GM18511 (cell line): ENCODE data around the gene GAB4.

Experiments
- ATAC-seq: cut with Tn5 transposase; IDR thresholded peaks from one replicate; pipeline ENCODE4 v1.9.1; 2021; ENCODE audit warnings: mild to moderate bottlenecking, moderate library complexity; ENCODE audit not compliant: unreplicated experiment

Gene GAB4

GRCh38 chr22:16988257-16988656, 19.8 kb downstream of the GAB4 start:
- ATAC-seq: no peak

- no peak for ATAC-seq
Observed at GRCh38 chr22:16987822-16988221, 20.2 kb downstream of the GAB4 start.

GRCh38 chr22:16975155-16975885, 32.7 kb downstream of the GAB4 start:
- ATAC-seq: no peak

- ATAC-seq: no peak
Observed at GRCh38 chr22:16974298-16975084, 33.5 kb downstream of the GAB4 start.

- ATAC-seq: no peak
Observed at GRCh38 chr22:16973591-16974297, 34.3 kb downstream of the GAB4 start.

- no peak for ATAC-seq
Observed at GRCh38 chr22:16972311-16972710, 35.7 kb downstream of the GAB4 start.

- ATAC-seq: no peak
Observed at GRCh38 chr22:16970446-16970845, 37.6 kb downstream of the GAB4 start.

- no peak for ATAC-seq
Observed at GRCh38 chr22:16969508-16970327, 38.3 kb downstream of the GAB4 start.

GRCh38 chr22:16968218-16968595, 39.8 kb downstream of the GAB4 start:
- ATAC-seq: no peak

GRCh38 chr22:16967453-16968217, 40.4 kb downstream of the GAB4 start:
- ATAC-seq: no peak

GRCh38 chr22:16966251-16966650, 41.8 kb downstream of the GAB4 start:
- ATAC-seq: no peak

- no peak for ATAC-seq
Observed at GRCh38 chr22:16965560-16965959, 42.5 kb downstream of the GAB4 start.

- ATAC-seq: no peak
Observed at GRCh38 chr22:16965083-16965482, 42.9 kb downstream of the GAB4 start.

- ATAC-seq: no peak
Observed at GRCh38 chr22:16964366-16964765, 43.7 kb downstream of the GAB4 start.

- no peak for ATAC-seq
Observed at GRCh38 chr22:16963189-16963945, 44.7 kb downstream of the GAB4 start.

- no peak for ATAC-seq
Observed at GRCh38 chr22:16962501-16962900, 45.5 kb downstream of the GAB4 start.

- no peak for ATAC-seq
Observed at GRCh38 chr22:16961477-16962186, 46.4 kb downstream of the GAB4 start.

- no peak for ATAC-seq
Observed at GRCh38 chr22:16960884-16961249, 47.2 kb downstream of the GAB4 start.
